ENCODE measurements around the gene RANBP3L.

DNA sequence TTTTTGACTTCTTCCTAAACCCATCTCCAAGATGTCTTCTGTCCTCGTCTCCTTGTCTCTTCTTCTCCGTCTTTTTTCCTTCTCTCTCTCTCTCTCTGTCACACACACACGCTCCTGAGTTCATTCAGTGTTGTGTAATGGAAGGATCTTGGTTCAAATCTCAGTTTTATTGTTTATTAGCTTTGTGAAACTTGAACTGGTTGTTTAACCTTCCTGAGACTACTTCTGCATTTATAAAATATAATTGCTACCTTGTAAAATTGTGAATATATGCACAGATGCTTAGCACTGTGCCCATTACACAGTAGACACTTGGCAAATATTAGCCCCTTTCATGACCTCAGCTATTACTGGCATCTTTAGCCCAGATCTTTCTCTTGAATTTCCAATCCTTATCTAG lies 57.6 kb downstream of the RANBP3L start:
- TF ChIP-seq, protein P1, sequence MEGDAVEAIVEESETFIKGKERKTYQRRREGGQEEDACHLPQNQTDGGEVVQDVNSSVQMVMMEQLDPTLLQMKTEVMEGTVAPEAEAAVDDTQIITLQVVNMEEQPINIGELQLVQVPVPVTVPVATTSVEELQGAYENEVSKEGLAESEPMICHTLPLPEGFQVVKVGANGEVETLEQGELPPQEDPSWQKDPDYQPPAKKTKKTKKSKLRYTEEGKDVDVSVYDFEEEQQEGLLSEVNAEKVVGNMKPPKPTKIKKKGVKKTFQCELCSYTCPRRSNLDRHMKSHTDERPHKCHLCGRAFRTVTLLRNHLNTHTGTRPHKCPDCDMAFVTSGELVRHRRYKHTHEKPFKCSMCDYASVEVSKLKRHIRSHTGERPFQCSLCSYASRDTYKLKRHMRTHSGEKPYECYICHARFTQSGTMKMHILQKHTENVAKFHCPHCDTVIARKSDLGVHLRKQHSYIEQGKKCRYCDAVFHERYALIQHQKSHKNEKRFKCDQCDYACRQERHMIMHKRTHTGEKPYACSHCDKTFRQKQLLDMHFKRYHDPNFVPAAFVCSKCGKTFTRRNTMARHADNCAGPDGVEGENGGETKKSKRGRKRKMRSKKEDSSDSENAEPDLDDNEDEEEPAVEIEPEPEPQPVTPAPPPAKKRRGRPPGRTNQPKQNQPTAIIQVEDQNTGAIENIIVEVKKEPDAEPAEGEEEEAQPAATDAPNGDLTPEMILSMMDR (IDR thresholded peaks at IDR 0.05): no peak
- no peak for TF ChIP-seq POLR2A (IDR thresholded peaks at IDR 0.05)
